B cell (primary cell): ENCODE measurements around the gene DOP1B. TPM values are rescaled to one million over a fixed set of nuclear protein-coding genes. Genes with fewer than 3 reads are reported as not detected.
A peak's percentile ranks its signal among the peaks of the same experiment; 100 is the strongest.

Source experiments
- ATAC-seq: fragments of 200-7000 bp; cut with Tn5 transposase; one replicate; pipeline ENCODE4 v1.10.0; 2021; ENCODE audit warnings: low read depth, mild to moderate bottlenecking, moderate number of reproducible peaks, moderate library complexity
- CTCF ChIA-PET: fragments of 350-600 bp; sonication (Branson Sonifier 250); formaldehyde crosslinking; loops from one replicate; lab custom pipeline; 2021; ENCODE audit warnings: antibody characterized with exemption, inconsistent platforms; lab: Charles Lee
- POLR2A ChIA-PET: fragments of 350-600 bp; sonication (Branson Sonifier 250); formaldehyde crosslinking; loops from one replicate; lab custom pipeline; 2021; ENCODE audit warnings: antibody characterized with exemption; lab: Charles Lee
- DNase-seq: peaks from one replicate; pipeline ENCODE4 v3.0.0; 2013
- H2AFZ ChIP-seq: 2 replicates; pipeline ENCODE4 v1.6.1; 2012; ENCODE audit warnings: mild to moderate bottlenecking, low read depth, low read length; ENCODE audit not compliant: insufficient read depth, poor library complexity, severe bottlenecking
- H3K27ac ChIP-seq, 2 donors: 1 replicate in 1 of 2; 2 replicates in 1 of 2; pipeline ENCODE4 v1.5.1; 2012 to 2013; ENCODE audit warnings: low read length in 2 of 2, mild to moderate bottlenecking in 2 of 2, moderate library complexity in 1 of 2
- H3K27me3 ChIP-seq, 4 experiments: fragments of 200-600 bp in 1 of 4; sonication (generic) in 1 of 4; replicated peaks in 1 of 4; 1 replicate in 2 of 4; 2 replicates in 2 of 4; pipeline versions ENCODE4 v1.6.1 to v1.7.0; 2013 to 2016; ENCODE audit warnings: low read length in 3 of 4, mild to moderate bottlenecking in 2 of 4, mixed read lengths in 1 of 4, moderate library complexity in 1 of 4; ENCODE audit not compliant: insufficient read depth in 4 of 4, control insufficient read depth in 3 of 4; ENCODE audit errors: control extremely low read depth in 1 of 4
- H3K36me3 ChIP-seq, 2 experiments: replicated peaks in 1 of 2; 1 replicate in 1 of 2; 2 replicates in 1 of 2; pipeline versions ENCODE4 v1.6.1 to v1.7.1; 2013; ENCODE audit warnings: low read length in 1 of 2; ENCODE audit not compliant: insufficient read depth in 2 of 2, control insufficient read depth in 1 of 2; ENCODE audit errors: control extremely low read depth in 1 of 2, extremely low read depth in 1 of 2
- H3K4me1 ChIP-seq, 2 donors: fragments of 200-600 bp in 1 of 2; sonication (generic) in 1 of 2; 1 replicate in 1 of 2; 2 replicates in 1 of 2; pipeline versions ENCODE4 v1.5.1 to v1.6.1; 2013 to 2017; ENCODE audit warnings: low read length in 2 of 2; ENCODE audit not compliant: control insufficient read depth in 2 of 2, insufficient read depth in 2 of 2
- H3K4me2 ChIP-seq: replicated peaks from 2 replicates; pipeline ENCODE3; 2012; ENCODE audit warnings: mild to moderate bottlenecking, low read depth, low read length; ENCODE audit not compliant: poor library complexity, severe bottlenecking
- H3K4me3 ChIP-seq, 5 experiments: fragments of 200-600 bp in 1 of 5; sonication (generic) in 1 of 5; 1 replicate in 3 of 5; 2 replicates in 2 of 5; pipeline versions ENCODE4 v1.5.1 to v1.7.0; 2011 to 2016; ENCODE audit warnings: low read length in 4 of 5, mild to moderate bottlenecking in 4 of 5, low read depth in 2 of 5, control low read depth in 1 of 5, moderate library complexity in 1 of 5; ENCODE audit not compliant: insufficient read depth in 1 of 5; ENCODE audit errors: control extremely low read depth in 1 of 5, extremely low read depth in 1 of 5
- H3K79me2 ChIP-seq: fragments of 200-600 bp; sonication (generic); one replicate; pipeline ENCODE4 v1.6.0; 2016; ENCODE audit warnings: low read length; ENCODE audit not compliant: control insufficient read depth, insufficient read depth
- H3K9ac ChIP-seq: fragments of 200-600 bp; sonication (generic); 2 replicates; pipeline ENCODE4 v1.6.1; 2017; ENCODE audit warnings: mild to moderate bottlenecking, low read length, moderate library complexity
- H3K9me3 ChIP-seq, 3 donors: one replicate each; pipeline versions ENCODE4 v1.6.1 to v1.7.1; 2013; ENCODE audit warnings: low read length in 2 of 3; ENCODE audit not compliant: control insufficient read depth in 2 of 3, insufficient read depth in 1 of 3; ENCODE audit errors: control extremely low read depth in 1 of 3
- H4K20me1 ChIP-seq: 2 replicates; pipeline ENCODE4 v1.6.0; 2012; ENCODE audit warnings: mild to moderate bottlenecking, low read length; ENCODE audit not compliant: insufficient read depth, control insufficient read depth, poor library complexity, severe bottlenecking
- H3K27ac Mint-ChIP-seq: one replicate; pipeline ENCODE4 v1.8.0; 2021; ENCODE audit warnings: mixed read lengths
- H3K27me3 Mint-ChIP-seq: one replicate; pipeline ENCODE4 v1.8.0; 2021; ENCODE audit warnings: mixed read lengths
- H3K4me1 Mint-ChIP-seq: one replicate; pipeline ENCODE4 v1.8.0; 2021; ENCODE audit warnings: mixed read lengths
- H3K4me3 Mint-ChIP-seq: one replicate; pipeline ENCODE4 v1.8.0; 2021; ENCODE audit warnings: mixed read lengths
- H3K9me3 Mint-ChIP-seq: one replicate; pipeline ENCODE4 v1.8.0; 2022; ENCODE audit warnings: mixed read lengths; ENCODE audit not compliant: insufficient read depth
- CTCF ChIP-seq: fragments of 200-600 bp; IDR thresholded peaks from one replicate; pipeline ENCODE4 v1.8.0; 2022; ENCODE audit warnings: antibody characterized with exemption, mild to moderate bottlenecking
- EZH2 ChIP-seq: IDR thresholded peaks from 2 replicates; pipeline ENCODE4 v1.6.1; 2012; ENCODE audit warnings: borderline replicate concordance, low read depth, mild to moderate bottlenecking, moderate library complexity, low read length; ENCODE audit not compliant: insufficient read depth, poor library complexity, severe bottlenecking
- WGBS: methylation state at CpG from one replicate; pipeline ENCODE4 v1.1.5; 2013; ENCODE audit warnings: missing lambda C conversion rate; ENCODE audit not compliant: insufficient coverage; 5-methylcytosine and 5-hydroxymethylcytosine counted together
- intact Hi-C: fragments of 100-400 bp; cut with micrococcal nuclease; formaldehyde crosslinking; loops from one replicate; pipeline ENCODE4 v1.10.0; 2022
- polyA plus RNA-seq: library from polyadenylated mRNA; depleted of rRNA; stranded (reverse); fragments of >200 nt; gene quantifications from 2 replicates; pipeline ENCODE4 v1.2.3, GENCODE V29; 2012
- total RNA-seq, 2 donors: library from RNA; stranded (reverse); fragments of 120-200 nt in 1 of 2; gene quantifications; 1 replicate in 1 of 2; 2 replicates in 1 of 2; pipeline versions ENCODE4 v1.2.3 to v1.2.4, GENCODE V29; 2013 to 2022

DOP1B gene
- total and polyA plus RNA-seq, 2 donors (not counting 1 experiment from before 2014, with no cell fraction given), result 31.3 to 44.2 TPM

GRCh38 chr21:36111238-36111637, 45.4 kb upstream of the DOP1B start:
- POLR2A ChIA-PET, result no interaction called here
- Histone ChIP-seq H3K9me3 (no peaks in the 10 kb centered on the region), H3K27ac (no peak overlapping the region), H3K4me1 (peaks cover 15 to 29% of the 10 kb centered on the region in 2 donors), H3K79me2 (no peaks in the 10 kb centered on the region), H3K4me3 (no peak overlapping the region), H2AFZ (no peak overlapping the region), H3K36me3 (no peaks in the 10 kb centered on the region), H3K4me2 (no peak overlapping the region), H3K27me3 (peaks cover 0 to 4% (median 2%) of the 10 kb centered on the region in 4 experiments), H4K20me1 (no peaks in the 10 kb centered on the region), H3K9ac (no peak overlapping the region)
- H3K9me3 Mint-ChIP-seq, result no peaks in the 10 kb centered on the region
- H3K27ac Mint-ChIP-seq, result no peak overlapping the region
- ATAC-seq (no peak), DNase-seq (no peak)
- no peak for TF ChIP-seq CTCF
- no peak for TF ChIP-seq EZH2
- no peak overlapping the region for H3K4me3 Mint-ChIP-seq
- 95% methylated on average over 4 of the region's 8 CpGs for WGBS
- peaks cover 6% of the 10 kb centered on the region for H3K27me3 Mint-ChIP-seq
- intact Hi-C loops, result no loop called here
- CTCF ChIA-PET, result interaction anchor here (1.9 to 2.4 kb wide), 2 partner anchors 52 to 83 kb away, joined by 6 to 15 read pairs; partner anchors contain the start of gene SETD4
- peaks cover 24% of the 10 kb centered on the region for H3K4me1 Mint-ChIP-seq

DNA sequence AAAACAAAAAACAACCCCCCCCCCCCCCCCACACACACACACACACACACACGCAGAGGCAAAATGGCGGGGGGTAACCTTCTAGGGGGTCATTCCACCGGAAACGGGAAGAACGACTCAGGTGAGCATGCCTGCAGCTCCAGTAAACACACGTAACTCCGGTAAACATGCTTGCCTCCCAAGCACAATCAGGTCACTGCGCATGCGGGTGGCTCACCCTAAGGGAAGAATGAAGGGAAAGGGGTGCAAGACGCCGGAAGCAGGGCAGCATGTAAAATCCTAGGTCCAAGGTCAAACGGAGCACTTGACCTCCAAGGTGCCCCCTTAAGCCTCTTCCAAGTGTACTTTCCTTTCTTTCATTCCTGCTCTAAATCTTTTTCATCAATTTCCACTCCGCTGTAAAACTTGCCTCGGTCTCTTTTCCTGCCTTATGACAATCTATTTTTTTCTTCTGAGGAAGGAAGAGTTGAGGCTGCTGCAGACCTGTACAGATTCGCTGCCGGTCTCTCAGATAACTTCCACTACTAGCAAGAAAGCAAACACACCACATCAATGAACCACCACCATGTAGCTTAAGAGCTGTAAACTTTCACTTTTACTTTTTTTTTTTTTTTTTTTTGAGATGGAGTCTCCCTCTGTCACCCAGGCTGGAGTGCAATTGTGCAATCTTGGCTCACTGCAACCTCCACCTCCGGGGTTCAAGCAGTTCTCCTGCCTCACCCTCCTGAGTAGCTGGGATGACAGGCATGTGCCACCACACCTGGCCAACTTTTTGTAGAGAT, 42.8 kb upstream of the DOP1B start:
- ChIA-PET CTCF (interaction anchor here (0.6 to 2.7 kb wide), 14 partner anchors 10 to 1421 kb away, joined by 3 to 15 read pairs (median 4); partner anchors contain the start of gene SETD4), POLR2A (interaction anchor here (0.7 to 1.7 kb wide), 3 partner anchors 22 to 41 kb away, joined by 5 to 11 read pairs (median 9); no protein-coding TSS in a partner anchor)
- Histone ChIP-seq H3K4me3 (peak overlapping the region in 2 of 5 experiments; percentile 8 to 16), H3K9ac (peak overlapping the region; percentile 23), H3K4me1 (peaks cover 15 to 29% of the 10 kb centered on the region in 2 donors), H3K4me2 (peak overlapping the region; percentile 70), H3K27ac (peak overlapping the region in 1 of 2 donors; percentile 20), H3K36me3 (no peaks in the 10 kb centered on the region), H3K27me3 (no peaks in the 10 kb centered on the region), H4K20me1 (no peaks in the 10 kb centered on the region), H3K9me3 (no peaks in the 10 kb centered on the region), H3K79me2 (no peaks in the 10 kb centered on the region), H2AFZ (peak overlapping the region; percentile 49)
- H3K9me3 Mint-ChIP-seq, result no peaks in the 10 kb centered on the region
- WGBS, result 79% methylated on average over 11 of the region's 17 CpGs
- peak overlapping the region; percentile 87 for H3K27ac Mint-ChIP-seq
- no peaks in the 10 kb centered on the region for H3K27me3 Mint-ChIP-seq
- peak overlapping the region; percentile 79 for H3K4me3 Mint-ChIP-seq
- peaks cover 24% of the 10 kb centered on the region for H3K4me1 Mint-ChIP-seq
- ATAC-seq, result no peak
- intact Hi-C loops, result loop anchor here (2.0 kb wide), 1 partner anchor 45 kb away; no protein-coding TSS in a partner anchor
- TF ChIP-seq CTCF, result no peak
- TF ChIP-seq EZH2, result no peak
- DNase-seq, result no peak
